Endothelial cell (in vitro differentiated cells): ENCODE data around the gene NUP62. TPM values are rescaled to one million over a fixed set of nuclear protein-coding genes. Genes with fewer than 3 reads are reported as not detected.

Source experiments
- DNase-seq: peaks from one replicate; pipeline ENCODE4 v3.0.0; 2021; ENCODE audit warnings: low spot score
- H3K27ac Mint-ChIP-seq: one replicate; pipeline ENCODE4 v1.8.0; 2021; ENCODE audit warnings: mixed read lengths, inconsistent platforms; ENCODE audit not compliant: unreplicated experiment
- H3K27me3 Mint-ChIP-seq: one replicate; pipeline ENCODE4 v1.8.0; 2021; ENCODE audit warnings: mild to moderate bottlenecking, moderate library complexity, mixed read lengths, inconsistent platforms; ENCODE audit not compliant: unreplicated experiment
- H3K36me3 Mint-ChIP-seq: one replicate; pipeline ENCODE4 v1.8.0; 2021; ENCODE audit warnings: mild to moderate bottlenecking, low read depth, mixed read lengths, inconsistent platforms; ENCODE audit not compliant: unreplicated experiment
- H3K4me1 Mint-ChIP-seq: one replicate; pipeline ENCODE4 v1.8.0; 2021; ENCODE audit warnings: mild to moderate bottlenecking, mixed read lengths, inconsistent platforms; ENCODE audit not compliant: unreplicated experiment
- H3K4me3 Mint-ChIP-seq: one replicate; pipeline ENCODE4 v1.8.0; 2021; ENCODE audit warnings: mild to moderate bottlenecking, mixed read lengths, inconsistent platforms; ENCODE audit not compliant: unreplicated experiment
- H3K9me3 Mint-ChIP-seq: one replicate; pipeline ENCODE4 v1.8.0; 2021; ENCODE audit warnings: mixed read lengths, inconsistent platforms; ENCODE audit not compliant: unreplicated experiment
- CTCF ChIP-seq: fragments of 200-600 bp; sonication (generic); IDR thresholded peaks from one replicate; pipeline ENCODE4 v1.5.0; 2021; ENCODE audit warnings: antibody characterized with exemption; ENCODE audit not compliant: unreplicated experiment
- total RNA-seq: library from RNA; stranded (reverse); fragmentation: NEBNext Ultra II Directional; extraction: Animal tissue kit (Norgen Biotek cat#: 25700); gene quantifications from one replicate; pipeline ENCODE4 v1.2.1, GENCODE V29; 2021; ENCODE audit not compliant: unreplicated experiment

NUP62 gene
- total RNA-seq, 1 donor from 2014 or later = 60.9 TPM

GRCh38 chr19:49913720-49914119 is 15.6 kb downstream of the NUP62 start:
- H3K27me3 Mint-ChIP-seq = peaks cover 11% of the 10 kb centered on the region
- no peaks in the 10 kb centered on the region for H3K9me3 Mint-ChIP-seq
- no peak overlapping the region for H3K27ac Mint-ChIP-seq
- no peak for DNase-seq
- H3K4me3 Mint-ChIP-seq = peak overlapping the region; percentile 42
- no peak for TF ChIP-seq CTCF
- H3K36me3 Mint-ChIP-seq = peaks cover 42% of the 10 kb centered on the region
- H3K4me1 Mint-ChIP-seq = peaks cover 19% of the 10 kb centered on the region

GRCh38 chr19:49912965-49913685 is 16.2 kb downstream of the NUP62 start:
- no peak for TF ChIP-seq CTCF
- DNase-seq = no peak
- Mint-ChIP-seq H3K27ac (peak overlapping the region; percentile 78), H3K4me1 (peaks cover 19% of the 10 kb centered on the region), H3K27me3 (peaks cover 14% of the 10 kb centered on the region), H3K9me3 (no peaks in the 10 kb centered on the region), H3K36me3 (peaks cover 46% of the 10 kb centered on the region), H3K4me3 (peak overlapping the region; percentile 42)

- no peak for TF ChIP-seq CTCF
- DNase-seq = no peak
- peak overlapping the region; percentile 84 for H3K27ac Mint-ChIP-seq
- H3K4me1 Mint-ChIP-seq = peaks cover 19% of the 10 kb centered on the region
- peaks cover 48% of the 10 kb centered on the region for H3K36me3 Mint-ChIP-seq
- H3K9me3 Mint-ChIP-seq = no peaks in the 10 kb centered on the region
- H3K4me3 Mint-ChIP-seq = peak overlapping the region; percentile 56
- peaks cover 19% of the 10 kb centered on the region for H3K27me3 Mint-ChIP-seq
Measured at GRCh38 chr19:49911381-49912145, 17.7 kb downstream of the NUP62 start.

- Mint-ChIP-seq H3K36me3 (peaks cover 42% of the 10 kb centered on the region), H3K4me3 (no peak overlapping the region), H3K27ac (no peak overlapping the region), H3K9me3 (no peaks in the 10 kb centered on the region), H3K4me1 (peaks cover 16% of the 10 kb centered on the region), H3K27me3 (peaks cover 18% of the 10 kb centered on the region)
- TF ChIP-seq CTCF = no peak
- DNase-seq = no peak
Measured at GRCh38 chr19:49910179-49910578, 19.1 kb downstream of the NUP62 start.
